ENCODE results near the gene LTBP2. TPM values are rescaled to one million over a fixed set of nuclear protein-coding genes. Genes with fewer than 3 reads are reported as not detected.

LTBP2 gene
- total and polyA plus RNA-seq, 2 of the 8 experiments (the other 6 are each of a cell fraction or from before 2014, with no cell fraction given): 0.48 to 0.89 TPM

DNA sequence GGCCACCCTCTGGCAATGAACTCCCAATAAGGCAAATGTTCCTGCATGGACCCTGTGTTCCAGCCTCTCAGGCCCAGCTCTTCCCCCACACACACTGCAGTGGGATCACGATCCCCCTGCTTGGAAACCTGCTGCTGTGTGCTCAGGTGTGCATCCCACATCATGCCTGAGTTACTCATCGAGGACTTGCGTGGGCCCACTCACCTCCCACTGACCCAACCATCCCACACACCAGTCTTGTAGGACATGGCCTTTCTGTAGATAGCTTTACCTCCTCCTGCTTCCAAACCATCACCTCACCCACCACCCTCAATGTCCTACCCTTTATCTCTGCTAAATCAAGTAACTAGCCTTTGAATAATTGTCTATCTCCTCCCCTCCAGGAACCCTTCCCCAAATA lies 143.5 kb downstream of the LTBP2 start (continued):
- TF ChIP-seq, protein P1, sequence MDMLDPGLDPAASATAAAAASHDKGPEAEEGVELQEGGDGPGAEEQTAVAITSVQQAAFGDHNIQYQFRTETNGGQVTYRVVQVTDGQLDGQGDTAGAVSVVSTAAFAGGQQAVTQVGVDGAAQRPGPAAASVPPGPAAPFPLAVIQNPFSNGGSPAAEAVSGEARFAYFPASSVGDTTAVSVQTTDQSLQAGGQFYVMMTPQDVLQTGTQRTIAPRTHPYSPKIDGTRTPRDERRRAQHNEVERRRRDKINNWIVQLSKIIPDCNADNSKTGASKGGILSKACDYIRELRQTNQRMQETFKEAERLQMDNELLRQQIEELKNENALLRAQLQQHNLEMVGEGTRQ (IDR thresholded peaks at IDR 0.05; ENCODE audit: low read length): no peak
- TF ChIP-seq KDM5A (IDR thresholded peaks at IDR 0.05; ENCODE audit: low read length) (no peak), BACH1 (IDR thresholded peaks at IDR 0.05; ENCODE audit: low read length) (no peak), TAF7 (optimal IDR thresholded peaks at IDR 0.05; ENCODE audit: borderline replicate concordance, low read depth, low read length) (no peak)
- TF ChIP-seq, protein P2, sequence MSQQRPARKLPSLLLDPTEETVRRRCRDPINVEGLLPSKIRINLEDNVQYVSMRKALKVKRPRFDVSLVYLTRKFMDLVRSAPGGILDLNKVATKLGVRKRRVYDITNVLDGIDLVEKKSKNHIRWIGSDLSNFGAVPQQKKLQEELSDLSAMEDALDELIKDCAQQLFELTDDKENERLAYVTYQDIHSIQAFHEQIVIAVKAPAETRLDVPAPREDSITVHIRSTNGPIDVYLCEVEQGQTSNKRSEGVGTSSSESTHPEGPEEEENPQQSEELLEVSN (IDR thresholded peaks at IDR 0.05): no peak

All from H1 (cell line).